Measurements from ENCODE around the gene DAPK2.

DNA sequence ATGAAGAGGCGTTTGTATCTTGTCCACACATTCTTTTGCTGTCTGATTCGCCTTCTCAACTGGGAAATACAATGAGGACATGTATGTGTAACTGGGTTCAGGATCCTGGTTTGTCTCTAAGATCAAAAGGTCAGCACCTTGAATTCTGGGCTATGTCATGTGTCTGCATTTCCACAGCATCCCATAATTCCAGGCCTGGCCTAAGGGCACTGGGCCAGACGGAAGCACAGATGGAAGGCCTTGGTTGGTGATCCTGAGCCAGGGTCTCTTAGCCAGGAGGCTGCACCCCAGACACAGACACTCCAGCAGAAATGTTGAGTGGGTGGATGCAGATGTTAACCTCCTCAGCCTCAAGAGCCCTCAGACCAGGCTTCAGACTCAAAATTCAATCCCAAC is 188.8 kb downstream of the DAPK2 start:
- no peak for TF ChIP-seq POLR2A (IDR thresholded peaks at IDR 0.05)
- TF ChIP-seq, protein P1, sequence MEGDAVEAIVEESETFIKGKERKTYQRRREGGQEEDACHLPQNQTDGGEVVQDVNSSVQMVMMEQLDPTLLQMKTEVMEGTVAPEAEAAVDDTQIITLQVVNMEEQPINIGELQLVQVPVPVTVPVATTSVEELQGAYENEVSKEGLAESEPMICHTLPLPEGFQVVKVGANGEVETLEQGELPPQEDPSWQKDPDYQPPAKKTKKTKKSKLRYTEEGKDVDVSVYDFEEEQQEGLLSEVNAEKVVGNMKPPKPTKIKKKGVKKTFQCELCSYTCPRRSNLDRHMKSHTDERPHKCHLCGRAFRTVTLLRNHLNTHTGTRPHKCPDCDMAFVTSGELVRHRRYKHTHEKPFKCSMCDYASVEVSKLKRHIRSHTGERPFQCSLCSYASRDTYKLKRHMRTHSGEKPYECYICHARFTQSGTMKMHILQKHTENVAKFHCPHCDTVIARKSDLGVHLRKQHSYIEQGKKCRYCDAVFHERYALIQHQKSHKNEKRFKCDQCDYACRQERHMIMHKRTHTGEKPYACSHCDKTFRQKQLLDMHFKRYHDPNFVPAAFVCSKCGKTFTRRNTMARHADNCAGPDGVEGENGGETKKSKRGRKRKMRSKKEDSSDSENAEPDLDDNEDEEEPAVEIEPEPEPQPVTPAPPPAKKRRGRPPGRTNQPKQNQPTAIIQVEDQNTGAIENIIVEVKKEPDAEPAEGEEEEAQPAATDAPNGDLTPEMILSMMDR (IDR thresholded peaks at IDR 0.05), result no peak
